ENCODE results near the gene APOA5.
"Not testable (repeated sequence)": the region's sequence is repeated elsewhere in the genome, so short reads cannot be mapped to it uniquely, and the experiment has no call there.

GRCh38 chr11:116801662-116802061 lies 10.0 kb upstream of the APOA5 start:
- TF ChIP-seq POLR2A, CTCF, EP300 (IDR thresholded peaks at IDR 0.05): not testable (repeated sequence)
